ENCODE data around the gene DARS1. TPM values are rescaled to one million over a fixed set of nuclear protein-coding genes. Genes with fewer than 3 reads are reported as not detected.
A peak's percentile ranks its signal among the peaks of the same experiment; 100 is the strongest.
"Not testable (repeated sequence)": the region's sequence is repeated elsewhere in the genome, so short reads cannot be mapped to it uniquely, and the experiment has no call there.

DARS1 gene
- total RNA-seq, 1 donor from 2014 or later, result 174 TPM

GRCh38 chr2:135945526-135945925 is 39.9 kb downstream of the DARS1 start:
- peak; percentile 93 for DNase-seq (ENCODE audit: low read depth)

DNA sequence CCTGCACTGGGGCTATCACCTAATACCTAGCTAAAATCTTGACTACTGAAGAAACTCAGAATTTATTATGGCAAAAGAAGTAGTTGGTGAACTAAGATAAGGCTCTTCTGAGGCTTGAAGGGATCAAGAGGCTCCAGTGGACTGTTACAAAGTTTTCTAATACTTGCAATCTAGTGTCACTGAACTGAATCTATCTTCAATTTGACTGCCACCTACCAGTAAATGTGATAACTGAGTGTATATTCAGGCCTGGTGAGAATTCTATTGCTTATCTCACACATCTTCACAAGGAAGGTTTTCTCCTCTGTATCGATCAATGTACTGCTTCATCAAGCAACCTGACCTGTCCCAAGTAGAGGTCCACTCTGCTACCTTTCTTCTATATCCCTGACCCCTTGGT is 40.8 kb downstream of the DARS1 start:
- DNase-seq (ENCODE audit: low read depth), result no peak

DNA sequence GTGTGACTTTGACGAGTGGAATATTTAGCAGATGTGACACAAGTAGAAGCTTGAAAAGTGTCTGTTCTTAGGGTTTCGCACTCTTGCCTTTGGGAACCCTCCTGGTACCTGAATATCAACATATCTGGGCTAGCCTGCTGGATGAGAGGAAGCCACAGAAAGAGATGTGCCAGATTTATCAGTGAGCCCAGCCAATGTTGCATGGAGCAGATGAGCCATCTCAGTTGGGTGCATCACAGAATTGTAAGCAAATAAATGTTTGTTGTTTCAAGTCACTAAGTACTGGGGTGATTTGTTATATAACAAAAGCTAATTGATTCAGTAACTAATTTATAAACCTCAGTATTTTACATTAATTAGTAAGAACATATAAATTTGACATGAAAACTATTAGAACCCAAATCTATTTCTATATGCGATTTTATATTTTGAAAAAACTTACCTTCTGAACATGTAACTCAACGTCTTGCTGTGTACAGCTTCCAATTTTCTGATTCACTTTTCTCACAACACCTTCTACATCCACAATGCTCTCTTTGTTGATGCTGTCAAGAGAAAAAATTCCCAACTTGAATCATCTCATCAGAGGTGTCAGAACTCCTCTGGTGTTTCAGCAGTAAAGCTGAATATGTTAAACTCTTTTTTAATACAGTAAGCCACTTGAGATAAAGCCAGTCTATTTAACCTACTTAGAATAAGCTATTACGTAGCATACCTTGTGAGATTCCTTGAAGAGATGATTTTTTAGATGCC is 42.3 kb downstream of the DARS1 start:
- DNase-seq (ENCODE audit: low read depth), result no peak

GRCh38 chr2:135936524-135936923 is 48.9 kb downstream of the DARS1 start:
- DNase-seq (ENCODE audit: low read depth), result no peak

DNA sequence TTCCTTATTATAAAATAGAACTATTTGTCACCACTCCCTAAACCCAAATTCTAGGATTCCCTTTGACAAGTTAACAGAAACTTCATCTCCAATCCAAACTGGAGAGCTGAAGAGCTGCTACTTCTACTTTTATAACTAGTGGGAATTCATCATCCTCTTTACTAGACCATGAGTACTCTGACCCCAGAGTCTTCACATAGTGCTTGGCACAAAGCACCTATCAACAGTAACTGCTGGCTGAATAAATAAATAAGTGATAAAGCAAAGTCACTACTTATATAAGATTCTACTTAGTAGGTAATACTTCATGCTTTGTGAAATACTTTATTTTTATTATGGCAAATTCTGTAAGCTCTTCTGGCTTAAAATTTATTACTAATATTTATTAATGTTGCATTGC is 49.5 kb downstream of the DARS1 start:
- no peak for DNase-seq (ENCODE audit: low read depth)

DNA sequence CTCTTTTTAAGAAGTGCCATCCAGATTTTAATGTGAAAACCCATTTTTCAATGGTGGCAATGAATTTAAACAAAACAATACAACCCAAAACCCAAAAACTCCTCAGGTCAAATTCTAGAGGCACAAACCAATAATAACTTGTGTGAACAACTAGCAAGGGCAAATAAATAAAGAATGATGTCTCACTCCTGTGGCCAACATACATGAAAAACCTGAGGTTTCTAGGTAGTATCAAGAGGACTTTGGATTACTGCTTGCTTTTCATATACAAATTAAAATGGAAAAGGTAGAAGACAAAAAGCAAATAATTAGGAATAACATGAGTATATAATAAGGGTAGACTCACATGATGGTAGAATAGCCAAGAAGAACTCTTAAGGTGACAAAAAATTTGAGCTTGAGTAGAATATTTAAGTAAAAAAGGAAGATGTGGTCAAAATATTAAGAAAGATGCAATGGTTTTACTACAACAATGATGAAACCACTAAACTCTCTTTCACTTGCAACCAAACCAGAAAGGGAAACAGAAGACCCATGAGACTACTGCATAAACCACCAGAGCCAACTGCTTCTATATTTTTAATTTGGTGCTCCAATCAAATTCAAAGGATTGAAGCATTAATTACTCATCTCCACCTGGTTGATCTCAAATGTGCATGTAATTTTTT is 53.5 kb downstream of the DARS1 start:
- no peak for DNase-seq (ENCODE audit: low read depth)

GRCh38 chr2:135926605-135927004 is 58.8 kb downstream of the DARS1 start:
- no peak for DNase-seq (ENCODE audit: low read depth)

DNA sequence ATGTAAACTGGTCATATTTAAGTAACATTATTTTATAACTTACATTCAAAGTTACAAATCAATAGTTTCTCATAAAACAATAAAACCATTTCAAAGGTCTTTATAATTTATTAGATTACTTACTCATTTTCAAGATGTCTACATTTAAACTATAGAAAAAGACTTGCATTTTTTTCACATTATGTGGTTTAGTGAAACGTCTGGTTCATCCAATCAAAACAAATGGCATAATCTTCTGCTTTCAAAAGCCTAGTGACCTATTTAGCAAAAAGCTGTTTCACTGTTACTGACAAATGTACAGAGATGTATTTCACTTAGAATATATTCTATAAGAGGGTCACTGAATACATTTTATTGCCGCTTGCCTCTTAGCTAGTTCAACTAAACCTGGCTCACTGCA is 59.9 kb downstream of the DARS1 start:
- no peak for DNase-seq (ENCODE audit: low read depth)

GRCh38 chr2:135916207-135916606 is 69.2 kb downstream of the DARS1 start:
- peak; percentile 62 for DNase-seq (ENCODE audit: low read depth)

DNA sequence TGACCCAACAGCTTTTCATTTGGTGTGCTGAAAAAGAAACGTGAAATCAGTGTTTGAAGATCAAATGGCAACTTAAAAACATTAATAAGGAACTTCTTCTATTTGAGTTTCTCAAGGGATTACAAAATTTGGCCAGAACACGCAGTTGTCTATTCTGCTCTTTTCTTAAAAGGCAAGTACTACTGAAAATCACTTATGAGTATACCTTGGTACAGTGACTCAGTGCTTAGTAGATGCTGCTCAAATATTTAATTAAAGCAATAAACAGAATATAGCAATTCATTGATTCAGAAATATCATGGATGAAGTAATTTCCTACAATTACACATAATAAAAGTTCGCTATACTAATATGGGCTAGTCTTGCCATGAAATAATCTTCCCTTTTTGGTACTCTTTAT is 70.9 kb downstream of the DARS1 start:
- DNase-seq (ENCODE audit: low read depth), result no peak

DNA sequence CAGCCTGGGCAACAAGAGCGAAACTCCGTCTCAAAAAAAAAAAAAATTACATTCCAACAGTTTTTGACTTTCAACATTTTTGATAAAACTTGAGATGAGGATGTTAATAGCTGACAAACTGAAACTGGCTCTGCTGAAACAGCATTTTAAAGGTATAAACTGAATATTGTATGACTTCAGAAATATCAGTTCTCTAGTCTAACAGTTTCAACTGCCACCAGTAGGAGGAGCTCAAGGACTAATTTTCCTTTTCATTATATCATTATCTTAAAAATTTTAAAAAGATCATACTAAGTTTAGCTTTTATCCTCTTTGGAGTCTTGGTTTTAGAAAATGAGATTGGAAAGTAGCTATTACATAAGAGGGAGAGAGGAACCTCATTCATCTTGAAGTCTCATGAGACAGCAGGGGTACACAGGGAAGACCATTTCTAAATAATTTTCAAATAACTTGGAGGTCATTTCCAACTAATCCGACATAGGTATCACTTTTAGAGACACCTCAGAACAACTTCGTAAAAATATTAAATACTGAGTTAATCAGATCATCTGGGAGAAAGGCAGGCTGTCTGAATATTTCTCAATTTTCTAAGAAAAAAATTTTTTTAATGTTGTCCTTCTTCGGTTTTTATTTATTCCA is 71.6 kb downstream of the DARS1 start:
- peak; percentile 44 for DNase-seq (ENCODE audit: low read depth)

GRCh38 chr2:135909976-135910375 is 75.5 kb downstream of the DARS1 start:
- no peak for DNase-seq (ENCODE audit: low read depth)

DNA sequence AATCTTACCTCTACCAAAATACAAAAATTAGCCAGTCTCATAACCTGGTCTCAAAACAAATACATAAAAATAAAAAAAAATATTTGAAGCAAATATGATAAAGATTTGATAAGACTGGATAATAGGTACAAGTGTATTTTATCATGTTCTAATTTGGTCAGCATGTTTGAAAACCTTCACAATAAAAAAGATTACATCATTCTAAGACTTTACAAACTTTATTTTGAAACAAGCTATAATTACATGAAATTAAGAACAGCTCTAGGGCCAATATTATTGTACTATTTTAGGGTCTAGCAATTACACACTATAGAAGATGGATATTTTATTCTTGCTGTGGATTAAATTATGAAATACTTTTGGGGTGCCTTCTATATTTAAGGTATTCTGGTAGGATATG is 79.7 kb downstream of the DARS1 start:
- DNase-seq (ENCODE audit: low read depth), result no peak

- DNase-seq (ENCODE audit: low read depth), result peak; percentile 56
Observed at GRCh38 chr2:135904341-135904989, 81.0 kb downstream of the DARS1 start.

GRCh38 chr2:135903650-135904049 is 81.8 kb downstream of the DARS1 start:
- DNase-seq (ENCODE audit: low read depth), result no peak

DNA sequence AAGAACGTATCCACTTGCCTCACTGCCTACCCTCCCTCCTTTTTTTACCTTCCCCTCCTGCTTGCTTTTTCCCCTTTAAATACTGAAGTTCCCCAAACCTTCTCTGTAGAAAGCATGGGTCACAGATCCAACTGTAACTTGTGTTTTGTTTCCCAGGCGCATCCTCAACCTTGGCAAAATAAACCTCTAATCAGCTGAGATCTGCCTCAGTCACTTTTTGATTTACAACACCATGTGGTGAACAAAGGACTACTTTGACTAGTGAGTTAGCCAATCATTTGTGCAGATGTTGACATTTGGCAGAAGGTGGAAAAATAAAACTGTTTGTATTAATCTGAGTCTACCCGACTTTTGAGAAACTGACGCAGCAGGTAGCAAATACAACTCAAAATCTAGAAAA is 85.9 kb downstream of the DARS1 start:
- no peak for DNase-seq (ENCODE audit: low read depth)

DNA sequence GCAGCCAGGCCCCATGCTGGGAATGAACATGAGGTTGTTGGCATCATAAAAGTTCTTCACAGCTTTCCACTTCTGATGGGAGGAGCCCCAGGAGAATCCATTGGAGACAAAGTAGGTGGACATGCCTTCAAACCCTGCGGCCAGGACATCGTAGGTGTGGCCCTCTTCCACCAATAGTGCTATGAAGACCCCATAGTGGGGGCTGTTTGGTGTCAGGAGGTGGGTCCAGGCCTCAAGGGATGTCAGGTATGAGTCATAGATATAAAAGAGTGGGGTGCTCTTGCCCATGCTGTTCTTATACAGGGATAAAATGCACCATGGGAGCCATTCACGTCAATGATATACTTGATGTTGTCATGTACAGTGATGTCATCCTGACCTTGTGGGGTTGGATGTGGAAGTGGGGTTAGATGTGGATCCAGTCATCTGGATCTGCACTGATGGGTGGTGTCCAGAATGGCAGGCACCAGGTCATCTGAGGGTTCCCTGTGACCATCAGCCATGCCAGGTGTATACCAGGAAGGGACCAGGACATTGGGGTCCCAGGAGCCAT is 87.1 kb downstream of the DARS1 start:
- no peak for DNase-seq (ENCODE audit: low read depth)

GRCh38 chr2:135894930-135895329 is 90.5 kb downstream of the DARS1 start:
- DNase-seq (ENCODE audit: low read depth), result no peak

DNA sequence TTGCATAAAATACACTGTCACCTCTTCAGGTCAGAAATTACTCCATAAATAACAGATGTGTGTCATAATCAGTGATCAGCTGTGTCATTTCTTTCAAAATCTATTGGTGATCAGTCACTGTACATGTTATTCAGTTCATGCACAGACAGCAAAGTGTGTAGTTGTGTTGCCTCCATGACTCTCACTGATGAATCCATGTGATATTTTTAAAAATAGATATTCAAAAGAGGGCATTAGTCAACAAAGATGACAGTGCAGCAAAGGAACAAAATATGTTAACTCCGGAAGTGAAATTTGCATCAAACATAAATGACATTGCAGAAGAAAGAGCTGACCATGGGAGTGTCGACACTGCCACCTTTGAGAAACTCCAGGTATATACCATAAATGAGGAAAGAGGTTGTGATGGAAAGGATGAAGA is 92.0 kb downstream of the DARS1 start:
- DNase-seq (ENCODE audit: low read depth), result no peak

DNA sequence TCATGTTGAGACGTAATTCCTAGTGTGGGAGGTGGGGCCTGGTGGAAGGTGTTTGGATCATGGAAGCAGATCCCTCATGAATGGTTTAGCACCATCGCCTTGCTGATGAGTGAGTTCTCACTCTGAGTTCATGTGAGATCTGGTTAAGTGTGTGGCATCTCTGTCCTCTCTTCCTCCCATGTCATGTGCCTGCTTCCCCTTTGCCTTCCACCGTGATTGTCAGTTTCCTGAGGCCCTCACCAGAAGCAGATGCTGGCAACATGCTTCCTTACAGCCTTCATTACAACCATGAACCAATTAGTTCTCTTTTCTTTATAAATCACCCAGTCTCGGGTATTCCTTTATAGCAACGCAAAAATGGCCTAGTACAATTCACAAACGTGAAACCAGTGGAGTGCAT is 94.6 kb downstream of the DARS1 start:
- DNase-seq (ENCODE audit: low read depth), result no peak

GRCh38 chr2:135890149-135890548 is 95.3 kb downstream of the DARS1 start:
- DNase-seq (ENCODE audit: low read depth), result no peak

DNA sequence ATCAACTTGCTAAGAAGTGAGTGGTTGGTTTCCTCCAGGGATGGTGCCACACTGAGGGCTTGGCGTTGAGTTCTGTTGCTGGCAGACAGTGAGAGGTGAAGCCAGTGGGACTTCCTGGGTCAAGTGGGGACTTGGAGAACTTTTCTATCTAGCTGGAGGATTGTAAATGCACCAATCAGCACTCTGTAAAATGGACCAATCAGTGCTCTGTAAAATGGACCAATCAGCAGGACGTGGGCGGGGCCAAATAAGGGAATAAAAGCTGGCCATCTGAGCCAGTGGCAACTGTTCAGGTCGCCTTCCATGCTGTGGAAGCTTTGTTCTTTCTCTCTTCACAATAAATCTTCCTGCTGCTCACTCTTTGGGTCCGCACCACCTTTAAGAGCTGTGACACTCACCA is 96.8 kb downstream of the DARS1 start:
- not testable (repeated sequence) for DNase-seq (ENCODE audit: low read depth)
